ENCODE measurements around the gene SCN8A. TPM values are rescaled to one million over a fixed set of nuclear protein-coding genes. Genes with fewer than 3 reads are reported as not detected.

The SCN8A gene
- total RNA-seq, 1 experiment from 2014 or later: 1.4 TPM

DNA sequence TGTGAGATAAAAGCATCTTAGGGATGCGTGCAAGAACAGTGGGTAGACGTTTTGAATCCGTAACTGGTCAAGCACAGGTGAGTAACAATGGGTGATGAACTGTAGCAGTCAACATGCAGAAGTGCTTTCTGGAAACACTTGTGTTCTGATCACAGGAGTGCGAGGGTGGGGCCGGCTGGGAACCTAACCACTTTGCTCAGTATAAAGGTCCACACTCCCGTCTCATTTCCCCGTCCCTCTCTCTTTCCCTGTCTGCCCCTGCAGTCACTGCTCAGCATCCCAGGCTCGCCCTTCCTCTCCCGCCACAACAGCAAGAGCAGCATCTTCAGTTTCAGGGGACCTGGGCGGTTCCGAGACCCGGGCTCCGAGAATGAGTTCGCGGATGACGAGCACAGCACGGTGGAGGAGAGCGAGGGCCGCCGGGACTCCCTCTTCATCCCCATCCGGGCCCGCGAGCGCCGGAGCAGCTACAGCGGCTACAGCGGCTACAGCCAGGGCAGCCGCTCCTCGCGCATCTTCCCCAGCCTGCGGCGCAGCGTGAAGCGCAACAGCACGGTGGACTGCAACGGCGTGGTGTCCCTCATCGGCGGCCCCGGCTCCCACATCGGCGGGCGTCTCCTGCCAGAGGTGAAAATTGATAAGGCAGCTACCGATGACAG, 130.4 kb downstream of the SCN8A start:
- 0 out of 2 replicates have a peak overlapping the region, but pooled peaks have one; percentile 15 for H3K4me3 ChIP-seq
- peak; percentile 31 for DNase-seq
- H3K9me3 ChIP-seq: no peaks in the 10 kb centered on the region
- no peaks in the 10 kb centered on the region for H3K36me3 ChIP-seq
- no peaks in the 10 kb centered on the region for H3K27me3 ChIP-seq

DNA sequence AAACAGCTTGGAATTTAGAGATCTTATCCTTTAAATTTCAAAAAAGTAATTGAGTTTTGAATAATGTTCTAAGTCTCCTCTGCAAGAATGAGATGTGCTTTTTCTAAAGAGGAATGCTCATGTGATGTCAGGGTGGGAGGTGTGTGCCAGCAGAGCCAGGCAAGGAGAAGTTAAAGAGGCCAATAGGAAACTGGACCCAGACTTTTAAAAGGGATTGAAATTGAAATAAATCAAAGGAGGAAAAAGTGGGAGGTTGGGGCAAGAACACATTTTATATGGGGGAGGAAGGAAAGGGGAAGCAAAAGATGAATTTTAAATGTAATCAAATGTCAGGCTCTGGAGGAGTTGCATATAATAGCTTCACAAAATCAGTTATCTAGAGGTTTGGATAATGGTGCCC, 131.4 kb downstream of the SCN8A start:
- Histone ChIP-seq H3K27me3 (no peaks in the 10 kb centered on the region), H3K9me3 (no peaks in the 10 kb centered on the region), H3K36me3 (no peaks in the 10 kb centered on the region), H3K4me3 (no peak overlapping the region)
- DNase-seq: no peak

DNA sequence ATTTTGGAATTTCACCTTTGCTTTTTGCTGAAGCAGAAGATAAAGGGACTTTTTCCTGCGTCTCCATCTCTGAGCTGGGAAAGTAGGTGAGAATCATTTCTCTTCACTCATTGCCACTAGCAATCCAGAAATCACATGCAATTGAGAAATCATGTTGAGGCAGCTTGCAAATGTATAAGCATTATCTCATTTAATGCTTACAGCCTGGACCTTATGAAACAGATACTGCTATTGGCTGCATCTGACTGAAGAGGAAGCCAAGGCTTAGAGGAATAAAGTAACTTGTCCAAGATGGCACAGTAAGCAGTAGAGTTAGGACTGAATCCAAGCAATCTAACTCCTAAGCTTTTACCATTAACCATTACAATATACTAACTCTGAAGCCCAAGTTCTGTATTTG, 135.1 kb downstream of the SCN8A start:
- H3K9me3 ChIP-seq: no peaks in the 10 kb centered on the region
- no peak overlapping the region for H3K4me3 ChIP-seq
- H3K27me3 ChIP-seq: no peaks in the 10 kb centered on the region
- no peaks in the 10 kb centered on the region for H3K36me3 ChIP-seq
- DNase-seq: no peak

DNA sequence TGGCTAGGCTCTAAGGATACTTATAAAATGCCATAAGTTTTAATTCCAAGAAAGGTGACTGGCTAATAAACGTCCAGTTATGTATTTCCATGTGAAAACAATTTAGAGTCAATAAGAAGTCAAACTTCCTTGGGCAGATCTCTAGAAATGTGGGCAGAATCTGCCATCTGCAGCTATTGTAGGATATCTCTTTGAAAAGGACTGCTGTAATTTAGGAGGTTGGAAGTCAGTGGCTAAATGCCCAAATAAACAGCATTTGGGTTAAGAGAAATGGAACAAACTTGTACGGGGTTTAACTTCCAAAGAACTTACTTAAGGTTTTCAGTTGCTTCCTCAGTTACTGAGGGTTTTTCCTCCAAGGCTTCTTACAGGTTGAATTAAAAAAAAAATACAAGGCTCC, 135.9 kb downstream of the SCN8A start:
- DNase-seq: no peak
- H3K9me3 ChIP-seq: no peaks in the 10 kb centered on the region
- no peaks in the 10 kb centered on the region for H3K36me3 ChIP-seq
- no peaks in the 10 kb centered on the region for H3K27me3 ChIP-seq
- no peak overlapping the region for H3K4me3 ChIP-seq

DNA sequence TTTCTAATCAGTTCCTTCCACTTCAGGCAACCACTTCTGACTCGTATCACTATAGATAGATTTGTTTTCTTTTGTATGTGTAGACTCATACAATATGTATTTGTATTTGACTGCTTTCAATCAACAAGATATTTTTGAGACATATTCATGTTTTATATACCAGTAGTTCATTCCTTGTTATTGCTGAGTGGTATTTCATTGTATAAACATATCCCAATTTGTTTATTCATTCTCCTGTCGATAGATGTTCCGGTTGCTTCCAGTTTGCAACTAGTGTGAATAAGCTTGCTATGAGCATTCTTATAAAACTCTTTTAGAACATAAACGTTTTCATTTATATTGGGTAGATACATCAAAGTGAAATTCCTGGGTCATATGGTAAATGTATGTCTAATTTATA, 138.3 kb downstream of the SCN8A start:
- Histone ChIP-seq H3K4me3 (no peak overlapping the region), H3K36me3 (no peaks in the 10 kb centered on the region)
- no peak for DNase-seq

DNA sequence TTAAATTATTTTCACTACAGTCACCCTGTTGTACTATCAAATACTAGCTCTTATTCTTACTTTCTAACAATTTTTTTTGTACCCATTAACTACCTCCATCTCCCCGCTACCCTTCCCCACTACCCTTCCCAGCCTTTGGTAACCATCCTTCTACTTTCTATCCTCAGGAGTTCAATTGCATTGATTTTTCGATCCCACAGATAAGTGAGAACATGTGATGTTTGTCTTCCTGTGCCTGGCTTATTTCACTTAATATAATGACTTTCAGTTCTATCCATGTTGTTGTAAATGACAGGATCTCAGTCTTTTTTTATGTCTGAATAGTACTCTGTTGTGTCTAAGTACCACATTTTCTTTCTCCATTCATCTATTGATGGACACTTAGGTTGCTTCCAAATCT, 139.7 kb downstream of the SCN8A start:
- H3K27me3 ChIP-seq: no peaks in the 10 kb centered on the region
- H3K36me3 ChIP-seq: no peaks in the 10 kb centered on the region
- no peak for DNase-seq
- peaks cover 9% of the 10 kb centered on the region for H3K9me3 ChIP-seq
- H3K4me3 ChIP-seq: no peak overlapping the region

More for the DNA sequence above, 138.3 kb downstream of the SCN8A start:
- Histone ChIP-seq H3K27me3 (no peaks in the 10 kb centered on the region), H3K9me3 (peaks cover 9% of the 10 kb centered on the region)

DNA sequence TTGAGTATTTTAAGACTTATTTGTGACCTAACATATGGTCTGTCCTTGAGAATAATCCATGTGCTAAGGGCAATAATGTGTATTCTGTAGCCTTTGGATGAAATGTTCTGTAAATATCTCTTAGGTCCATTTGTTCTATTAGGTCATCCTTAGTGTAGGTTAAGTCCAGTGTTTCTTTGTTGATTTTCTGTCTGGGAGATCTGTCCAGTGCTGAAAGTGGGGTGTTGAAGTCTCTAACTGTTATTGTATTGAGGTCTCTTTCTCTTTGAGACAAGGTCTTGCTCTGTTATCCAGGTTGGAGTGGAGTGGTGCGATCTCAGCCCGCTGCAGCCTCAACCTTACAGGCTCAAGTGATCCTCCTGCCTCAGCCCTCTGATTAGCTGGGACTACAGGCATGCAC, 149.5 kb downstream of the SCN8A start:
- H3K9me3 ChIP-seq: peaks cover 10% of the 10 kb centered on the region; the same call in 1 of the 2 replicates
- no peak for DNase-seq
- no peaks in the 10 kb centered on the region for H3K27me3 ChIP-seq
- no peak overlapping the region for H3K4me3 ChIP-seq
- no peaks in the 10 kb centered on the region for H3K36me3 ChIP-seq

DNA sequence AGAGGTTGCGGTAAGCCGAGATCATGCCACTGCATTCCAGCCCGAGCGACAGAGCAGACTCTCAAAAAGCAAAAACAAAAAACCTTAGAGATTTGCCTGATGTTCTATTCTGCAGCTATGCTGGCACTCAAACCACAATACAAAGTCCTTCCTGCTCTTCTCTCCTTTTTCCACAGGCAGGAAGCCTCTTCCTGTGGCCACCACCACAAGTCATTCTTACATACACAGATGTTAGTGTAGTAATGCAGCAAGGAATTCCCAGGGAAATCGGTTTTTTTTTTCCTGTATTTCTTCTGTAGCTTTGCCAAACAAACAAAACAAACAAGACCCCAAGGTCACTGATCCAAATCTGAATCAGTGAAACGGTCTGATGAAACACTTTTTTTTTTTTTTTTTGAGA, 153.2 kb downstream of the SCN8A start:
- H3K4me3 ChIP-seq: no peak overlapping the region
- no peak for DNase-seq
- H3K36me3 ChIP-seq: no peaks in the 10 kb centered on the region
- no peaks in the 10 kb centered on the region for H3K27me3 ChIP-seq
- H3K9me3 ChIP-seq: peaks cover 10% of the 10 kb centered on the region; the same call in 1 of the 2 replicates

DNA sequence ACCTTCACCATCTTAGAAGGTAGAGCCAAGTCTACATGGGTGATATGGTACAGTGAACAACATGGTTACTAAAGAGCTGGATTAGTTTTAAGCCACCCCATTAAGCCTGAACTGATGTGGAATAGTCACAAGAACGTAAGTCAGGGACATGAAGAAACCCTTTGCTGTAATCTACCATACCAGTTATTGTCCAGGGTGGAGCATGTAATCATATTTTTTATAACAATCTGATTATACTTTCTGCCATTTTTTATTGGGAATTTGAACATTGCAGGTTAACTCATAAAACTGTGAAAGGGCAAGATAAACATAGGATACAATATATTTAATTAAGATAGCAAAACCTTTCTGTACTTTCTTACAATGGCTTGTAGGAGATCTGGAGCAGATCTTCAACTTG, 153.9 kb downstream of the SCN8A start:
- no peak for DNase-seq
- Histone ChIP-seq H3K36me3 (no peaks in the 10 kb centered on the region), H3K4me3 (no peak overlapping the region), H3K9me3 (peaks cover 10% of the 10 kb centered on the region; the same call in 1 of the 2 replicates), H3K27me3 (no peaks in the 10 kb centered on the region)

DNA sequence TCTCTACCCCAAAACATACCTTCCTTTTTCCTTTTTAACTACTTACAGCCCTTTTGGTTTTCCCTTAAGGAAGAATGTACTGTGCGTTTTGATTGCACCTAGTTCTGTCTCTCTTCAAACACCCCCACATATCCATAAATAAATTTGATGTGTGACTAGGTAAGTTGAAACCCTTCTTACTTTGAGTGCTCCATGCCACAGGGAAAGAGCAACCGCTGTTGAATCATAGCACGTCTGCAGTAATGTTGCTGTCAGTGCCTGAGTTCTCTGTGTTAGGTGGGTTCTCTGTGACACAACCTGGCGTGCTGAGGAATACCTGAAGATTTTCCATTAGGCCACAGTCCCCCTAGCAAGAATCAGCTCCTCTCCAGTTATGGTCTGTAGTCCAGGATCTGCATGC, 155.4 kb downstream of the SCN8A start:
- no peak for DNase-seq

DNA sequence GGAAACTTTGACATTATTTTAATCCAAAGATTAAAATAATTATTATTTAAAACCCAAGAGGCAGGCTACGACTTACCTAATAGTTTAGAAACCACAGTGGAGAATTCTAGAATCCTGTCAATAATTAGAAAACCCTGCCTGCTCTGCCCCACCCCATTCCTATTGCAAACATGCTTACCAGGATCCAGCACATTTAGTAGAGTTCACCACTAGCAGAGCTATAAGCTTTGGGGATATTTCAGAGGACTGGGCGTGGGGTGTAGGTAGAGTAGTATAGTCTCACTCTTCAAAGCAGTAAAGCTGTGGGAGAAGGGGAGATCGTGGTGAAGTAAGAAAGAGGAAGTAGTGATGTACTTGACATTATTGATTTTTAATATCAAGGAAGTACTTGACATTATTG, 157.2 kb downstream of the SCN8A start:
- no peaks in the 10 kb centered on the region for H3K9me3 ChIP-seq
- no peaks in the 10 kb centered on the region for H3K36me3 ChIP-seq
- no peak overlapping the region for H3K4me3 ChIP-seq
- H3K27me3 ChIP-seq: no peaks in the 10 kb centered on the region
- DNase-seq: no peak

More for the DNA sequence above, 155.4 kb downstream of the SCN8A start:
- Histone ChIP-seq H3K9me3 (peaks cover 2% of the 10 kb centered on the region; the same call in 1 of the 2 replicates), H3K36me3 (no peaks in the 10 kb centered on the region), H3K4me3 (no peak overlapping the region), H3K27me3 (no peaks in the 10 kb centered on the region)

DNA sequence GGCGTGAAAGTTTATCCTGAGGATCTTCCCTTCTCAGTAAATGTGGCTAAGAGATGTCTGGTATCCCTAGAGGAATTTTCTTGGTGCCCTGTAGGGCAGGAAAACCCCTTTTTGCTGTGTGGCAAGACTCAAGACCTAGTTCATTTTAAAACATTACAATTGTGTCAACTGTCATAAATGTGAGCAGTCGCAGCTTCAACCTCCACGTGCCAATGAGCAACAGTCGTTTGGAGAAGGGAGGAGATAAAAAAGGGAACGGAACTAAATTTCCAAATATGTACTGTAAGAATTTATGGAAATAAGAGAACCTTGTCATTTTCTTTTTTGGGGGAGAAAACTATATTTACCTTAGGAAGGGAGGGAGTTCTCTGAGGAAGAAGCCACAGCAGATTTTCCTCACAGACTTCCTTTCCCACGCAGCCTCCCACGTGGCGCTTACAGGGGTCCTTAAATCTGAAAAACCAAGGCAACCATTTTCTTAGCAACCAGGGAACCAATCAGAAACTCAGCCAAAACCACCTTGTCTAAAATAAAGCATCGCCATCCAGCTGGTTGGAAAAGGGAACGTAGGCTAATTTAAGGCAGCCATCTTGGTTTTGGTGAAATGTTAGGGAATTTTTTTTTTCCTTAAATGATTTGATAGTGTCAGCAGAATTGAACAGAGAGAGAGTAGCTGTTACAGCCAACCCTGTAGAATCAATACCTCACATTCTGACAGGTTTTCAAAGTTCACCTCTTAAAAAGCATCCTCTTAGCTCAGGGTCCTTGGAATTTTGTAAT, 158.4 kb downstream of the SCN8A start:
- Histone ChIP-seq H3K4me3 (no peak overlapping the region), H3K36me3 (no peaks in the 10 kb centered on the region), H3K9me3 (no peaks in the 10 kb centered on the region; the same call in 1 of the 2 replicates), H3K27me3 (no peaks in the 10 kb centered on the region)
- no peak for DNase-seq

DNA sequence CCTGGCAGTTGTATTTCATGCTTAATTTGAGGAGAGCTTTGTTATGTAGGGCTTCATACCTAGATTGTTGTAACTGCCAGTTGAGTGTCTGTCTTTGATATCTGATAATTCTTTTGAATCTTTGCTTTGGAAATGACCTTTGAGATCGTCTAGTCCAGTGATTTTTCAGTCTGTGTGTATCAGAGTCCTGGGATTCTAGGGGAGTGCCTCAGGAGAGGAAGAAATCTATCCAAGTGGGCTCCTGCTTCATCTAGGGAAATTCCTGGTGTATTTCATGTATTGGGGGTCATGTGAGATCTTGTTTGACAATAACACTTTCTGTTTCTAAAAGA, 158.9 kb downstream of the SCN8A start:
- H3K27me3 ChIP-seq: no peaks in the 10 kb centered on the region
- no peak for DNase-seq
- H3K9me3 ChIP-seq: no peaks in the 10 kb centered on the region; the same call in 1 of the 2 replicates
- no peaks in the 10 kb centered on the region for H3K36me3 ChIP-seq
- no peak overlapping the region for H3K4me3 ChIP-seq

DNA sequence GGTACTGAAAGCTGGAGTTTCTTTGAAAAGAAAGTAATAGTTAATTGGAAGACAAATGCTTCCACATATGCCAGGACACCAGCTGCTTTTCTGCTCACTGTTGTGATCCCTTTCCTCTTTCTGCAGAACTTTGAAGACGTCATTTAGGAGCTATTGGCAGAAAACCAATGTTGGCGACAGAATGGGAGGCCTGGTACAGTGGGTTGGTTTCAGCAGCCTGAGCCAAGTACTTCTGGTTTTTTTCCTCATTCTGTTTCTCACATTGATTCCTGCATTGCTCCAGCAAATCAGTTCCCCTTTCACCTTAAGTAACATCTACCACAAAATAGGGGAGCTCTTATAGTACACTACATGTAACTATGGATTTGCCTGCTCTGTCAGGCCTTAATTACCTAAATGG, 160.6 kb downstream of the SCN8A start:
- DNase-seq: peak; percentile 20
- H3K4me3 ChIP-seq: no peak overlapping the region
- H3K36me3 ChIP-seq: no peaks in the 10 kb centered on the region
- no peaks in the 10 kb centered on the region; the same call in 1 of the 2 replicates for H3K9me3 ChIP-seq
- no peaks in the 10 kb centered on the region for H3K27me3 ChIP-seq

DNA sequence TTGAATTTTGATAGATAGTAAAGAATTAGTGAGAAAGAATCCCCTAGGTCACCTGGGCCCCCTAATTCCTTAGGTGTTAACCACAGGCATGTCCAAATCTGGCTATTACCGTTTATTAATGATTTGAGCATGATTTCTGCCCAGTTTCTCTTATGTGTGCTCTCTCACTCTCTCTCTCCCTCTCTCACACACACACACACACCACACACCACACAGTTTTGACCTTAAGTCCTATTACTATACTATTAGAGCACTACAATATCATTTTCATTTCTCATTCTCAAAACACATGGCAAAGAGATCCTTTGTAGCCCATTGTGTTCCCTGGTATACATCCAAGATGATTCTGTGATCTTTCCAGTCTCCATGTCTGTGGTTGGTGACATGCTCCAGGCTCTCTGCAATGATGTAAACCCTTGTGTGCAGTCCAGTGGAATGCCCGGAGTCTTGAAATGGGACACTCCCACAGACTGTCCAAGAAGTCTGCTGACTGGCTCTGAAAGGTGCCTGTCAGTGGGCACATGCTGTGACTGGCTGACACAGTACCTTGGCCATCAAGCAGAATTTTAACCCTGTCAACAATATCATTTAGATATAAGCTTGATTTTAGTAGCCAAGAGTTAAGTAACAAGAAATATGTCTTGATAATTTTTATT, 161.3 kb downstream of the SCN8A start:
- Histone ChIP-seq H3K27me3 (no peaks in the 10 kb centered on the region), H3K36me3 (no peaks in the 10 kb centered on the region), H3K9me3 (no peaks in the 10 kb centered on the region; the same call in 1 of the 2 replicates), H3K4me3 (no peak overlapping the region)
- peak; percentile 77 for DNase-seq

DNA sequence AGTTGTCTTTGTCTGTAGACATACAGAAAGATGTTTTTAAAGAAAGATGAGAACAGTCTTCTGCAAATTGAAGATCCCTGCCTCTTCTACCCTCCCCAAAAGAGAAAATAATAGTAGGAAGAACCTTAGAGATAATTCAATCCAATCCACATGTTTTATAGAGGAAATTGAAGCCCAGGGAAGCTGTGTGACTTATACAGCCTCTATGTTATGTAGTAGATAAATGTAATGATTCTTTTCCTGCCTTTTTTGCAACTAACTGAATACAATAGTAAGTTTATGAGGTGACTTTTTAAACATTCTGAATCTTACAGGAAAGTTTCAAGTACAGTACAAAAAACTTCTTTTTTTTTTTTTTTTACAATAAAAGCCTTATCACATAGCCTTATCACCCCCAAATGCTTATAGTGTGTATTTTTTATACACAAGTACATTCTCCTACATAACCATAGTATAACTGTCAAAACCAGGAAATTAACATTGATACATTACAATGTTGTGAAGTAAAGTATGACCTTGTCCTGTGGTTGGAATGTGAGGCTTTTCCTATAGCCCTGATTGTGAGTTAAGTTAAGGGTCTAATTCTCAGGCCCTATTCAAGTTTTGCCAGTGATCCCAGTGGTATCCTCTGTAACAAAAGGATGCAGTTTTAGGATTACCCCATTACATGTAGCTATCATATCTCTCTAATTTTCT, 163.1 kb downstream of the SCN8A start:
- DNase-seq: no peak
- H3K27me3 ChIP-seq: no peaks in the 10 kb centered on the region
- H3K36me3 ChIP-seq: no peaks in the 10 kb centered on the region
- no peaks in the 10 kb centered on the region; the same call in 1 of the 2 replicates for H3K9me3 ChIP-seq
- no peak overlapping the region for H3K4me3 ChIP-seq

DNA sequence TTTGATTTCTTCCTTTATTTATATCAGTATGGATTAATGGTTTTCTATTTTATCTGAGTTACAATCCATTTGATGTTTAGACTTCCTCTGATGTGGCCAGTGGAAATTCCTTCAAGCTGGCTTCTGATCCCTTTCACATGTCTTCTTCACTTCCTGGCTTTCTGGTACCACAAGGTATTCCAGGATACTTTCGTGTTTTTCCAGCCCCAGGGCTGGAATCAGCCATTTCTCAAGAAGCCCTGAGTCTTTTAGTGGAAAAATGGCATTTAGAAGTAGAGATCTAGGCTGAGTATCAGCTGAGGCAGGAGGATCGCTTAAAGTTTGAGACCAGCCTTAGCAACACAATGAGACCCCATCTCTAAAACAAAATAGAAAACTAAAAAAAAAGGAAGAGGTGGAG, 164.2 kb downstream of the SCN8A start:
- H3K27me3 ChIP-seq: no peaks in the 10 kb centered on the region
- no peaks in the 10 kb centered on the region; the same call in 1 of the 2 replicates for H3K9me3 ChIP-seq
- H3K4me3 ChIP-seq: no peak overlapping the region
- no peak for DNase-seq
- H3K36me3 ChIP-seq: no peaks in the 10 kb centered on the region
